Gastroesophageal sphincter (tissue), 4 donors: Measurements from ENCODE around the gene CFAP61. TPM values are rescaled to one million over a fixed set of nuclear protein-coding genes. Genes with fewer than 3 reads are reported as not detected.
"Not testable (repeated sequence)": the region's sequence is repeated elsewhere in the genome, so short reads cannot be mapped to it uniquely, and the experiment has no call there.

Experiments
- ATAC-seq: fragments of 150-250 bp; one replicate; pipeline ENCODE4 v1.9.1; 2016; ENCODE audit warnings: mild to moderate bottlenecking, moderate library complexity
- H3K27ac ChIP-seq, 4 donors: fragments of 200-600 bp; sonication (generic) in 3 of 4; 1 replicate in 3 of 4; 2 replicates in 1 of 4; pipeline ENCODE4 v1.5.1; 2016 to 2019
- H3K27me3 ChIP-seq: fragments of 200-600 bp; sonication (generic); one replicate; pipeline ENCODE4 v1.5.1; 2019
- H3K36me3 ChIP-seq, 2 donors: fragments of 200-600 bp; sonication (generic); one replicate each; pipeline ENCODE4 v1.5.1; 2019; ENCODE audit warnings: control low read depth in 1 of 2
- H3K4me1 ChIP-seq, 3 donors: fragments of 200-600 bp; sonication (generic); 1 replicate in 2 of 3; 2 replicates in 1 of 3; pipeline ENCODE4 v1.5.1; 2016 to 2019; ENCODE audit warnings: control low read depth in 2 of 3
- H3K4me3 ChIP-seq, 2 donors: fragments of 200-600 bp; sonication (generic); one replicate each; pipeline ENCODE4 v1.5.1; 2019; ENCODE audit warnings: mild to moderate bottlenecking in 1 of 2, moderate library complexity in 1 of 2
- H3K9me3 ChIP-seq, 3 donors: fragments of 200-600 bp; sonication (generic); one replicate each; pipeline ENCODE4 v1.5.1; 2017 to 2019; ENCODE audit warnings: control low read depth in 2 of 3
- CTCF ChIP-seq, 4 experiments: fragments of 200-600 bp in 2 of 4; fragments of 450-650 bp in 2 of 4; sonication (generic) in 1 of 4; IDR thresholded peaks; one replicate each; pipeline ENCODE4 v1.5.1; 2017 to 2019; ENCODE audit warnings: antibody characterized with exemption in 4 of 4, mild to moderate bottlenecking in 2 of 4, moderate library complexity in 2 of 4
- EP300 ChIP-seq: sonication (generic); formaldehyde crosslinking; IDR thresholded peaks from one replicate; pipeline ENCODE4 v1.6.1; 2017; ENCODE audit warnings: antibody characterized with exemption, mild to moderate bottlenecking
- POLR2A ChIP-seq, 2 donors: fragments of 450-650 bp; IDR thresholded peaks; one replicate each; pipeline ENCODE4 v1.6.1; 2017; ENCODE audit warnings: antibody characterized with exemption in 2 of 2, mild to moderate bottlenecking in 2 of 2, moderate library complexity in 1 of 2
- POLR2AphosphoS5 ChIP-seq: sonication (generic); formaldehyde crosslinking; IDR thresholded peaks from one replicate; pipeline ENCODE4 v1.6.1; 2017; ENCODE audit warnings: antibody characterized with exemption
- WGBS, 2 donors: methylation state at CpG; one replicate each; pipeline ENCODE4 v1.1.5; 2018; ENCODE audit warnings: low coverage in 1 of 2; 5-methylcytosine and 5-hydroxymethylcytosine counted together
- total RNA-seq, 4 donors: library from RNA; depleted of rRNA; stranded (reverse); fragments of >200 nt; gene quantifications; one replicate each; pipeline ENCODE4 v1.1.0, GENCODE V29; 2016

Gene CFAP61
- under 1 TPM in 3 of 4 donors, not detected in 1; 0.27 to 0.54 (median 0.30) TPM for total RNA-seq

- Histone ChIP-seq H3K27me3 (peaks cover 11% of the 10 kb centered on the region), H3K9me3 (no peaks in the 10 kb centered on the region), H3K4me1 (peaks cover 7 to 16% (median 7%) of the 10 kb centered on the region in 3 donors), H3K27ac (peak within 1 kb of the TSS; percentile 40 to 87 (median 83)), H3K36me3 (peaks cover 6 to 31% of the 10 kb centered on the region in 2 donors), H3K4me3 (peak within 1 kb of the TSS; percentile 75 to 92)
- TF ChIP-seq EP300 (no peak), CTCF (IDR thresholded peaks at IDR 0.05) (peak in 3 of 4 experiments; percentile 25 to 51 (median 42)), POLR2A (IDR thresholded peaks at IDR 0.05) (peak in 1 of 2 donors; percentile 18)
- WGBS, 2 donors: 0% methylated on average over 1 to 9 of the region's 67 CpGs
- ATAC-seq: peak; percentile 98
Observed at GRCh38 chr20:20052074-20052970, at the start of gene CFAP61, which contains the start of gene CRNKL1. Gene CFAP61 (plus strand): TSS chr20:20052532. CDS start chr20:20056654, 4,122 bp downstream. Gene CRNKL1 (minus strand): TSS chr20:20052466. CDS start chr20:20052342, 124 bp downstream.

- WGBS, 2 donors: 19% methylated on average over 13 to 23 of the region's 23 CpGs
- H3K9me3 ChIP-seq: no peaks in the 10 kb centered on the region
- H3K36me3 ChIP-seq: peaks cover 0 to 37% of the 10 kb centered on the region in 2 donors
- H3K4me1 ChIP-seq: peaks cover 0 to 51% (median 16%) of the 10 kb centered on the region in 3 donors
- ATAC-seq: peak; percentile 66
- H3K4me3 ChIP-seq: peak overlapping the region; percentile 21 to 30
- no peaks in the 10 kb centered on the region for H3K27me3 ChIP-seq
- peak; percentile 82 for TF ChIP-seq POLR2AphosphoS5
- TF ChIP-seq POLR2A (IDR thresholded peaks at IDR 0.05): no peak
- no peak for TF ChIP-seq EP300
- peak overlapping the region; percentile 36 to 75 (median 70) for H3K27ac ChIP-seq
Observed at GRCh38 chr20:20003031-20003954, 49.0 kb upstream of the CFAP61 start.

GRCh38 chr20:20003955-20004322 is 48.4 kb upstream of the CFAP61 start:
- not testable (repeated sequence) for H3K27me3 ChIP-seq, ATAC-seq, H3K9me3 ChIP-seq
- Histone ChIP-seq H3K36me3 (peaks cover 0 to 30% of the 10 kb centered on the region in 2 donors), H3K27ac (peak overlapping the region; percentile 36 to 75 (median 70)), H3K4me1 (peaks cover 0 to 47% (median 16%) of the 10 kb centered on the region in 3 donors), H3K4me3 (peak overlapping the region; percentile 21 to 30)
- 54 to 62% methylated on average over 3 to 6 of the region's 6 CpGs for WGBS, 2 donors

GRCh38 chr20:20005342-20005741 is 47.0 kb upstream of the CFAP61 start:
- peaks cover 0 to 16% of the 10 kb centered on the region in 2 donors for H3K36me3 ChIP-seq
- H3K4me3 ChIP-seq: no peak overlapping the region
- ATAC-seq: no peak
- H3K9me3 ChIP-seq: no peaks in the 10 kb centered on the region
- 78 to 79% methylated on average over 4 to 6 of the region's 7 CpGs for WGBS, 2 donors
- H3K4me1 ChIP-seq: peaks cover 0 to 44% (median 23%) of the 10 kb centered on the region in 3 donors
- H3K27ac ChIP-seq: no peak overlapping the region
- H3K27me3 ChIP-seq: no peaks in the 10 kb centered on the region
- no peak for TF ChIP-seq EP300
- TF ChIP-seq CTCF (IDR thresholded peaks at IDR 0.05): no peak
- no peak for TF ChIP-seq POLR2A (IDR thresholded peaks at IDR 0.05)
- TF ChIP-seq POLR2AphosphoS5: no peak

GRCh38 chr20:20009784-20010253 is 42.5 kb upstream of the CFAP61 start:
- no peaks in the 10 kb centered on the region for H3K9me3 ChIP-seq
- H3K27ac ChIP-seq: peak overlapping the region in 1 of 4 donors; percentile 8
- H3K4me3 ChIP-seq: no peak overlapping the region
- ATAC-seq: no peak
- no peaks in the 10 kb centered on the region for H3K36me3 ChIP-seq
- H3K4me1 ChIP-seq: peaks cover 0 to 23% (median 16%) of the 10 kb centered on the region in 3 donors
- WGBS, 2 donors: 46 to 52% methylated on average over 11 to 12 of the region's 14 CpGs
- TF ChIP-seq POLR2AphosphoS5: no peak
- H3K27me3 ChIP-seq: no peaks in the 10 kb centered on the region
